Natural killer cell (primary cell): ENCODE data around the gene MYO18B. TPM values are rescaled to one million over a fixed set of nuclear protein-coding genes. Genes with fewer than 3 reads are reported as not detected.

Experiments used
- ATAC-seq, 3 donors: fragments of 150-1000 bp in 2 of 3; fragments of 200-7000 bp in 1 of 3; cut with Tn5 transposase; 1 replicate in 1 of 3; 2 replicates in 2 of 3; pipeline ENCODE4 v1.10.0; 2021; ENCODE audit warnings: mild to moderate bottlenecking in 2 of 3, moderate library complexity in 2 of 3
- DNase-seq, 2 donors: peaks; one replicate each; pipeline versions ENCODE4 v3.0.0 to v3.0.0-alpha.2; 2013 to 2021; ENCODE audit warnings: mixed read lengths in 1 of 2
- H3K27ac ChIP-seq: one replicate; pipeline ENCODE4 v1.5.1; 2013; ENCODE audit warnings: mild to moderate bottlenecking, low read length
- H3K27me3 ChIP-seq: one replicate; pipeline ENCODE4 v1.6.1; 2013; ENCODE audit warnings: low read length; ENCODE audit not compliant: control insufficient read depth, insufficient read depth
- H3K36me3 ChIP-seq: one replicate; pipeline ENCODE4 v1.6.1; 2013; ENCODE audit warnings: low read length; ENCODE audit not compliant: control insufficient read depth, insufficient read depth
- H3K4me1 ChIP-seq: one replicate; pipeline ENCODE4 v1.6.1; 2013; ENCODE audit warnings: low read length; ENCODE audit not compliant: control insufficient read depth, insufficient read depth
- H3K4me3 ChIP-seq: one replicate; pipeline ENCODE4 v1.5.1; 2013; ENCODE audit warnings: low read length
- H3K9me3 ChIP-seq: one replicate; pipeline ENCODE4 v1.6.1; 2013; ENCODE audit warnings: low read length; ENCODE audit not compliant: control insufficient read depth, insufficient read depth
- H3K27ac Mint-ChIP-seq, 2 donors: one replicate each; pipeline ENCODE4 v1.8.0; 2022; ENCODE audit warnings: mild to moderate bottlenecking in 2 of 2, mixed read lengths in 2 of 2, moderate library complexity in 1 of 2
- H3K27me3 Mint-ChIP-seq, 2 donors: one replicate each; pipeline ENCODE4 v1.8.0; 2022; ENCODE audit warnings: low read depth in 2 of 2, mixed read lengths in 2 of 2
- H3K36me3 Mint-ChIP-seq: one replicate; pipeline ENCODE4 v1.8.0; 2022; ENCODE audit warnings: mixed read lengths
- H3K4me1 Mint-ChIP-seq, 2 donors: one replicate each; pipeline ENCODE4 v1.8.0; 2022; ENCODE audit warnings: mixed read lengths in 2 of 2
- H3K4me3 Mint-ChIP-seq: one replicate; pipeline ENCODE4 v1.8.0; 2022; ENCODE audit warnings: mild to moderate bottlenecking, moderate library complexity, mixed read lengths
- H3K9me3 Mint-ChIP-seq, 2 donors: one replicate each; pipeline ENCODE4 v1.8.0; 2022; ENCODE audit warnings: mixed read lengths in 2 of 2
- WGBS: methylation state at CpG from one replicate; pipeline ENCODE4 v1.1.7; 2013; ENCODE audit warnings: missing lambda C conversion rate; ENCODE audit not compliant: insufficient coverage; 5-methylcytosine and 5-hydroxymethylcytosine counted together
- intact Hi-C: fragments of 100-400 bp; cut with micrococcal nuclease; formaldehyde crosslinking; loops from one replicate; pipeline ENCODE4 v1.14.2; 2022
- total RNA-seq, 4 donors: library from RNA; stranded (reverse); fragments of 120-200 nt in 1 of 4; gene quantifications; one replicate each; pipeline versions ENCODE4 v1.2.3 to v1.2.4, GENCODE V29; 2013 to 2022
- TF ChIP-seq, protein P1 (sequence below): fragments of 200-600 bp; IDR thresholded peaks from one replicate; pipeline ENCODE4 v1.8.0; 2022; ENCODE audit warnings: antibody characterized with exemption

MYO18B gene
- total RNA-seq, 3 donors from 2014 or later (not counting 1 experiment from before 2014, with no cell fraction given) = 0.07 to 0.14 (median 0.10) TPM

DNA sequence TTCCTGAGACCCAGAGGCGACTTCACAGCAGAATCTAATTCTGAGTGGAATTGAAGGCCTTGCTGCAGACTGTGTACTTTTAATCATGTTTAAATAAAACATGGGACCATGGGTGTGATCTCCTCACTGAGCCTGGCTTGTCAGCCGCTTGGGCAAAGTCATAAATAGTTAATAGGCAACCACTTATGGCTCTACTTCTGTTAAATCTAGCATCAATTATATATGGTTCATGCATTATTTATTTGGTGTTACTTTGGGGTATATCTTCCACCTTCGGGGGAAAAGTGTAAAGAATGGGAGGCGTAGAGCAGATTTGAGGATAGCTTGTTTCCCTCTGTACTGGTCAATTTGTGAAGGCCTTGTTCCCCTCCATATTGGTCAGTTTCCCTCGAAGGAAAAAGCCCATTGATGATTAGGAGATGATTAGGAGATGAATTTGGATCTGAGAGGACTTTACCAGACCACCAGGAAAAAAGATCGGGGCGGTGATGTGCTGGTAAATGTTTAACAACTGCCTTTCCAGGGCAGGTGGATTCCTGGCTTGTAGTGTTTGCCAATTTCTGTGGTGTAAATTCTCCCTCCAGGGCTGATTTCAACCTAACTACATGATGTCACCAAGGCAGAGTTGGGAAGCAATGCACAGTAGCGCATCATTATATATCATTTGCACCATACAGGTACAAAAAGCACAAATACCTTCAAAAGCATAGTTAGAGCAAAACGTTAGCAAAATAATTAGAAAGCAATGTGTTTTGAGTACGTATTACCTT, 223.2 kb downstream of the MYO18B start:
- Histone ChIP-seq H3K36me3 (no peaks in the 10 kb centered on the region), H3K27ac (no peak overlapping the region), H3K4me1 (no peaks in the 10 kb centered on the region), H3K9me3 (no peaks in the 10 kb centered on the region), H3K4me3 (no peak overlapping the region), H3K27me3 (peaks cover 3% of the 10 kb centered on the region)
- no peak for DNase-seq
- Mint-ChIP-seq H3K27me3 (peaks cover 7 to 8% of the 10 kb centered on the region in 2 donors), H3K9me3 (no peaks in the 10 kb centered on the region), H3K4me3 (no peak overlapping the region), H3K36me3 (no peaks in the 10 kb centered on the region), H3K27ac (no peak overlapping the region), H3K4me1 (no peaks in the 10 kb centered on the region)
- WGBS = 91% methylated on average over 8 of the region's 10 CpGs
- intact Hi-C loops = no loop called here
- ATAC-seq = no peak
- TF ChIP-seq, protein P1, sequence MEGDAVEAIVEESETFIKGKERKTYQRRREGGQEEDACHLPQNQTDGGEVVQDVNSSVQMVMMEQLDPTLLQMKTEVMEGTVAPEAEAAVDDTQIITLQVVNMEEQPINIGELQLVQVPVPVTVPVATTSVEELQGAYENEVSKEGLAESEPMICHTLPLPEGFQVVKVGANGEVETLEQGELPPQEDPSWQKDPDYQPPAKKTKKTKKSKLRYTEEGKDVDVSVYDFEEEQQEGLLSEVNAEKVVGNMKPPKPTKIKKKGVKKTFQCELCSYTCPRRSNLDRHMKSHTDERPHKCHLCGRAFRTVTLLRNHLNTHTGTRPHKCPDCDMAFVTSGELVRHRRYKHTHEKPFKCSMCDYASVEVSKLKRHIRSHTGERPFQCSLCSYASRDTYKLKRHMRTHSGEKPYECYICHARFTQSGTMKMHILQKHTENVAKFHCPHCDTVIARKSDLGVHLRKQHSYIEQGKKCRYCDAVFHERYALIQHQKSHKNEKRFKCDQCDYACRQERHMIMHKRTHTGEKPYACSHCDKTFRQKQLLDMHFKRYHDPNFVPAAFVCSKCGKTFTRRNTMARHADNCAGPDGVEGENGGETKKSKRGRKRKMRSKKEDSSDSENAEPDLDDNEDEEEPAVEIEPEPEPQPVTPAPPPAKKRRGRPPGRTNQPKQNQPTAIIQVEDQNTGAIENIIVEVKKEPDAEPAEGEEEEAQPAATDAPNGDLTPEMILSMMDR = no peak

DNA sequence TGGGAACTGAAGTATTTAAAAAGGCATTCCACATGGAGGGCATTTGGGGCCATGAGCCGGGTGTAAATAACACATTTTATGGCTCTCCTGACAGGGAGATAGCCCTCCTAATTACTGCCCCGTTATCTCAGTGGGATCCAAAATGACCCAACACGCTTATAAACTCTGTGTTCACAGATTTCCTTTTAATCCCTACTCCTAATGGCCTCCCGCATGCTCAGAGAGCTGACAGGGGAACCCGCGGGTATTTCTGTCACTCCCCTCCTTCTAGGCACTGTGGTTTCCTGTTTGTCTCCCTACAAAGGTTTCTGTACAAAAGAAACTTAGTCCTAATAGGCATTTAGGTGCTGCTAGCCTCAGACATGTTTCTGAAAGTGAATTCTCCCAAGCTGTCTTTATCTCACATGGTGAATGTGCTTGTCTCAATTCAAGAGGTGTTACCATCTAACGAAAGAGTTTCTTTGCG, 224.5 kb downstream of the MYO18B start:
- WGBS = 4% methylated on average over 6 of the region's 8 CpGs
- Mint-ChIP-seq H3K36me3 (no peaks in the 10 kb centered on the region), H3K27me3 (peaks cover 7 to 8% of the 10 kb centered on the region in 2 donors), H3K4me1 (no peaks in the 10 kb centered on the region), H3K4me3 (no peak overlapping the region), H3K9me3 (no peaks in the 10 kb centered on the region), H3K27ac (no peak overlapping the region)
- intact Hi-C loops = no loop called here
- no peak overlapping the region for H3K27ac ChIP-seq
- H3K4me1 ChIP-seq = no peaks in the 10 kb centered on the region
- TF ChIP-seq, protein P1 = no peak
- ATAC-seq (no peak), DNase-seq (peak in 1 of 2 donors; percentile 17)
- no peak overlapping the region for H3K4me3 ChIP-seq
- H3K27me3 ChIP-seq = peaks cover 3% of the 10 kb centered on the region
- H3K9me3 ChIP-seq = no peaks in the 10 kb centered on the region
- H3K36me3 ChIP-seq = no peaks in the 10 kb centered on the region

DNA sequence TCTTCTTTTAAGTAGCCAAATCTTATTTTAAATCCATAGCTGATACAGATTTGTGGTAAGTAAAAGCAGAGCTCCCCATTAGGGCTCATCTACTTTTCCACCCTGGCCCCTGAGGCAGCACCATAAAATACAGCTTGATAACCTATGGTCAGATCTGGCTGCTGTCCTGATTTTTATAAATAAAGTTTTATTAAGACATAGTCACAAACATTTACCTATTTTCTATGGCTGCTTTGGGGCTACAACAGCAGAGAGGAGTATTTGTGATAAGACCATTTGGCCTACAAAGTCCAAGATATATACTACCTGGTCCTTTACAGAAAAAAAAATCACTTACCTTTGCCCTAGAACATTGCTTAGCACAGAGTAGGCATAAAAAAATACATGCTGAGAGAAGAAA, 227.3 kb downstream of the MYO18B start:
- Mint-ChIP-seq H3K4me1 (no peaks in the 10 kb centered on the region), H3K36me3 (no peaks in the 10 kb centered on the region), H3K4me3 (no peak overlapping the region), H3K27ac (no peak overlapping the region), H3K9me3 (no peaks in the 10 kb centered on the region), H3K27me3 (peaks cover 7 to 19% of the 10 kb centered on the region in 2 donors)
- no peaks in the 10 kb centered on the region for H3K27me3 ChIP-seq
- DNase-seq = no peak
- no peak overlapping the region for H3K4me3 ChIP-seq
- H3K4me1 ChIP-seq = no peaks in the 10 kb centered on the region
- H3K36me3 ChIP-seq = no peaks in the 10 kb centered on the region
- TF ChIP-seq, protein P1 = no peak
- no peak for ATAC-seq
- intact Hi-C loops = no loop called here
- no peaks in the 10 kb centered on the region for H3K9me3 ChIP-seq
- no peak overlapping the region for H3K27ac ChIP-seq

DNA sequence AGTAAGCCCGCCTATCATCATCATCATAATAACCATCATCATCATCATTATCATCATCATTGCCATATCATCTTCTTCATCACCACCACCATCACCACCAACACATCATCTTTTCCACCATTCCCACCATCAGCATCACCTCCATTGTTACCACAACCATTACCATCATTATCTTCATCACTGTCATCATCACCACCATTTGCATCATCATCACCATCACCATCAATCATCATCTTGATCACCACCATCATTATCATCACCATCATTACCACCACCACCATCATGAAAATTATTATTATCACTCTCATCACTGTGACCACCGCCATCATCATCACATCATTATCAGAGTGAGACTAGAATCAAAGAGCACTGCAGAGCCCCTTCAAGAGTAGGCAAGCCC, 227.9 kb downstream of the MYO18B start:
- H3K27ac Mint-ChIP-seq = no peak overlapping the region
- no peak overlapping the region for H3K4me3 Mint-ChIP-seq
- peaks cover 12 to 21% of the 10 kb centered on the region in 2 donors for H3K27me3 Mint-ChIP-seq
- H3K4me3 ChIP-seq = no peak overlapping the region
- no peaks in the 10 kb centered on the region for H3K36me3 Mint-ChIP-seq
- H3K4me1 ChIP-seq = no peaks in the 10 kb centered on the region
- TF ChIP-seq, protein P1 = no peak
- H3K36me3 ChIP-seq = no peaks in the 10 kb centered on the region
- no peaks in the 10 kb centered on the region for H3K9me3 Mint-ChIP-seq
- no peak for ATAC-seq
- WGBS = 77% methylated on average over 2 of the region's 2 CpGs
- DNase-seq = no peak
- H3K4me1 Mint-ChIP-seq = no peaks in the 10 kb centered on the region
- H3K9me3 ChIP-seq = no peaks in the 10 kb centered on the region
- intact Hi-C loops = no loop called here
- no peaks in the 10 kb centered on the region for H3K27me3 ChIP-seq
- H3K27ac ChIP-seq = no peak overlapping the region
